ENCODE results near the gene DNAJC17. TPM values are rescaled to one million over a fixed set of nuclear protein-coding genes. Genes with fewer than 3 reads are reported as not detected.

DNAJC17 gene
- total and polyA plus RNA-seq, 2 donors = 45.0 to 62.9 TPM

- WGBS = 95% methylated on average over 5 of the region's 5 CpGs
- Histone ChIP-seq H3K27me3 (ENCODE audit: control insufficient read depth in 2 of 2, insufficient read depth in 1 of 2, low read length in 1 of 2) (no peaks in the 10 kb centered on the region), H3K27ac (ENCODE audit: low read depth in 1 of 2, low read length in 1 of 2) (no peak overlapping the region), H3K9me3 (ENCODE audit: control insufficient read depth in 2 of 2, insufficient read depth in 1 of 2, low read length in 1 of 2) (no peaks in the 10 kb centered on the region), H3K4me3 (ENCODE audit: low read length in 2 of 2) (no peak overlapping the region), H3K36me3 (ENCODE audit: control insufficient read depth in 2 of 2, insufficient read depth in 2 of 2, low read length in 1 of 2) (peaks cover 7 to 8% of the 10 kb centered on the region in 2 donors), H3K4me1 (ENCODE audit: control insufficient read depth in 2 of 2, insufficient read depth in 2 of 2, low read length in 2 of 2) (peaks cover 4 to 7% of the 10 kb centered on the region in 2 donors)
- DNase-seq (ENCODE audit: low read depth in 6 of 9, low spot score in 9 of 9) = no peak
Measured at GRCh38 chr15:40789119-40789518, 18.2 kb downstream of the DNAJC17 start.

DNA sequence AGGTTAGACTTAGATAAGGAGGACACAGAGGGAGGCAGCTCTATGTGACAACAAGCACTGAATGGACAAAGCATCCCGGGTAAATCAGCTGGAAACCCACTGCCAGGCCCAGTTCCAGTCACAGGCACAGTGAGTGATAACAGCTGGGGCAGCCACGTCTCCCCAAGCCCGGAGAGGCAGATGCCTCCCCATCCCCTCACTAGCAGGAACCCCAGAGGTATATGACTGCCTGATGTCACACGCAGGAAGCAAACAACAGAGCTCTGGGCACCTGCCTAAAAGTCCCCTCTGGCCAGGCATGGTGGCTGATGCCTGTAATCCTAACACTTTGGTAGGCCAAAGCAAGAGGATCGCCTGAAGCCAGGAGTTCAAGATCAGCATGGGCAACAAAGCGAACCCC lies 19.3 kb downstream of the DNAJC17 start:
- Histone ChIP-seq H3K27ac (ENCODE audit: low read depth in 1 of 2, low read length in 1 of 2) (no peak overlapping the region), H3K4me1 (ENCODE audit: control insufficient read depth in 2 of 2, insufficient read depth in 2 of 2, low read length in 2 of 2) (peaks cover 4 to 7% of the 10 kb centered on the region in 2 donors), H3K9me3 (ENCODE audit: control insufficient read depth in 2 of 2, insufficient read depth in 1 of 2, low read length in 1 of 2) (no peaks in the 10 kb centered on the region), H3K36me3 (ENCODE audit: control insufficient read depth in 2 of 2, insufficient read depth in 2 of 2, low read length in 1 of 2) (peaks cover 7 to 8% of the 10 kb centered on the region in 2 donors), H3K4me3 (ENCODE audit: low read length in 2 of 2) (no peak overlapping the region), H3K27me3 (ENCODE audit: control insufficient read depth in 2 of 2, insufficient read depth in 1 of 2, low read length in 1 of 2) (no peaks in the 10 kb centered on the region)
- 81% methylated on average over 6 of the region's 6 CpGs for WGBS
- DNase-seq (ENCODE audit: low read depth in 6 of 9, low spot score in 9 of 9) = no peak

DNA sequence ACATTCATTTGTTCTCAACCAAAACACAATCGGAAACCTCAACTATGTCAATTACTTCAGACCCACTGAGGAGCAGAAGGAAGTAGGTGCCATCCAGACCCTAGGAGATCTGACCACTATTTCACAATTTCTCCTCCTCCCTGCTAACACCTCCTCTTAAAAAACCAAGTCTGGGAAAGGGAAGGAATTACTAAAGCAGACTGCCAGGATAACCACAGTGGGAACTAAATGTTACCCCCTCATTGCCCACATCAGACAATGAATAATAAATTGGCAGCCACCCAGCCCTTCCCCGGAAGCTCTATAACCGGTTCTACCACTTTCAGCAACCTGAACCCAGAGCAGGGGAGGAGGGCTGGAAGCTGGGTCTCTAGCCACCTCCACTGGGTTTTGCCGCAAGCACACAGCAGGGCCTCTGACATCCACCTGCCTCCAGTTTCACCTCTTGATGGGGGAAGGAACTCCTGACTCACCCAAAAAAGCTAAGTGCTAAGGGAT lies 19.9 kb downstream of the DNAJC17 start:
- no peaks in the 10 kb centered on the region for H3K9me3 ChIP-seq (ENCODE audit: control insufficient read depth in 2 of 2, insufficient read depth in 1 of 2, low read length in 1 of 2)
- peaks cover 4 to 7% of the 10 kb centered on the region in 2 donors for H3K4me1 ChIP-seq (ENCODE audit: control insufficient read depth in 2 of 2, insufficient read depth in 2 of 2, low read length in 2 of 2)
- 2% methylated on average over 4 of the region's 4 CpGs for WGBS
- DNase-seq (ENCODE audit: low read depth in 6 of 9, low spot score in 9 of 9) = peak in 1 of 9 donors; percentile 30
- H3K27ac ChIP-seq (ENCODE audit: low read depth in 1 of 2, low read length in 1 of 2) = peak overlapping the region in 1 of 2 donors; percentile 37
- no peak overlapping the region for H3K4me3 ChIP-seq (ENCODE audit: low read length in 2 of 2)
- no peaks in the 10 kb centered on the region for H3K27me3 ChIP-seq (ENCODE audit: control insufficient read depth in 2 of 2, insufficient read depth in 1 of 2, low read length in 1 of 2)
- peaks cover 7 to 8% of the 10 kb centered on the region in 2 donors for H3K36me3 ChIP-seq (ENCODE audit: control insufficient read depth in 2 of 2, insufficient read depth in 2 of 2, low read length in 1 of 2)

- Histone ChIP-seq H3K4me3 (ENCODE audit: low read length in 2 of 2) (no peak overlapping the region), H3K4me1 (ENCODE audit: control insufficient read depth in 2 of 2, insufficient read depth in 2 of 2, low read length in 2 of 2) (peaks cover 4 to 7% of the 10 kb centered on the region in 2 donors), H3K27me3 (ENCODE audit: control insufficient read depth in 2 of 2, insufficient read depth in 1 of 2, low read length in 1 of 2) (no peaks in the 10 kb centered on the region), H3K36me3 (ENCODE audit: control insufficient read depth in 2 of 2, insufficient read depth in 2 of 2, low read length in 1 of 2) (peaks cover 4 to 5% of the 10 kb centered on the region in 2 donors), H3K9me3 (ENCODE audit: control insufficient read depth in 2 of 2, insufficient read depth in 1 of 2, low read length in 1 of 2) (no peaks in the 10 kb centered on the region), H3K27ac (ENCODE audit: low read depth in 1 of 2, low read length in 1 of 2) (no peak overlapping the region)
- 99% methylated on average over 2 of the region's 2 CpGs for WGBS
- DNase-seq (ENCODE audit: low read depth in 6 of 9, low spot score in 9 of 9) = no peak
Measured at GRCh38 chr15:40785814-40786213, 21.5 kb downstream of the DNAJC17 start.

DNA sequence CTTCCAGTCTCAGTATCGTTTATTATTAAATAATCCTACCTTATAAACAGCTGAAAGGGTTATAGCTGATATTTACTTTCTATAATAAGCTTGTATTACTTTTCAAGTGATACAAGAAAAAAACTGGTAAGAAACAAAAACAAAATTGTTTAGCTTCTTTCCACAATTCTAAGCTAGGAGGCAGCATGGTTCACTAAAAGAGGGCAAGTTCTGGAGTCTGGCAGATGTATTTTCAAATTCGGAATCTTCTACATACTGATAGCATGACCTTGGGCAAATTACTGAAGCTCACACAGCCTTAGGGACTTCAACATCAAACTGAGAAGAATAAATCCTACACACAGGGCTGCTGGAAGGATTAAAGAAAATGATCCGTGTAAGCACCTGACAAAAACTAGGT lies 22.1 kb downstream of the DNAJC17 start:
- Histone ChIP-seq H3K9me3 (ENCODE audit: control insufficient read depth in 2 of 2, insufficient read depth in 1 of 2, low read length in 1 of 2) (no peaks in the 10 kb centered on the region), H3K27ac (ENCODE audit: low read depth in 1 of 2, low read length in 1 of 2) (no peak overlapping the region), H3K4me3 (ENCODE audit: low read length in 2 of 2) (no peak overlapping the region), H3K36me3 (ENCODE audit: control insufficient read depth in 2 of 2, insufficient read depth in 2 of 2, low read length in 1 of 2) (peaks cover 0 to 4% of the 10 kb centered on the region in 2 donors), H3K4me1 (ENCODE audit: control insufficient read depth in 2 of 2, insufficient read depth in 2 of 2, low read length in 2 of 2) (peaks cover 4 to 7% of the 10 kb centered on the region in 2 donors), H3K27me3 (ENCODE audit: control insufficient read depth in 2 of 2, insufficient read depth in 1 of 2, low read length in 1 of 2) (no peaks in the 10 kb centered on the region)
- WGBS = 96% methylated on average over 3 of the region's 3 CpGs
- no peak for DNase-seq (ENCODE audit: low read depth in 6 of 9, low spot score in 9 of 9)

DNA sequence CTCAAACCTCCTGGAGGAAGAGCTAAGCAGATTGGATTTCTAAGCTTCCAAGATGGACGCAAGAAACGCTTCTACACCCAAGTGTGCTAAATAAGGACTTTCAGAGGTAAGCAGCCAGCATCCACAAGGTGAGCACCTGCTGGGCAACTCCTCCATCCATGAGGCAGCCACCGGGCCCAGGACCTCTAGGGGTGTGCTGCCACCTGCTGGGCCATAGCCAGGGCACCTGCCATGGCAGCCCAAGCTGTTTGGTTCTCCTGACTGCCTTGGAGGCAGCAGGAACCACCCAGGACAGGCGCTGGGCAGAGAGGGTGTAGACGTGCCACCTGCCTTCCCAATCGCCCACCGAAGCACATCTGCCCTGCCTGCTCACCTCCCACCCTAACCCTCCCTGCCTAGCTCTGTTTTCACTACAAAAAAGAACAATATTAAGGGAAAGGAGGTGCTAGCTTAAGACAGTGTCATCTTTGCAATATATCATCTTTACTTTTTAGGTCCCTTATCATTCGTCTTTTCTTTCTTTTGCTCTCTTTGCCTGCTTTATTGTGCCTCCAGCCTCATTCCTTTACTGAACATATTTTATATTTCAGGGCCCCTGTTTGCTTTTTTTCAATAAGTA lies 24.6 kb downstream of the DNAJC17 start:
- peak in 6 of 9 donors; percentile 36 to 83 (median 66) for DNase-seq (ENCODE audit: low read depth in 6 of 9, low spot score in 9 of 9)
- no peaks in the 10 kb centered on the region for H3K9me3 ChIP-seq (ENCODE audit: control insufficient read depth in 2 of 2, insufficient read depth in 1 of 2, low read length in 1 of 2)
- H3K4me1 ChIP-seq (ENCODE audit: control insufficient read depth in 2 of 2, insufficient read depth in 2 of 2, low read length in 2 of 2) = peaks cover 0 to 5% of the 10 kb centered on the region in 2 donors
- no peak overlapping the region for H3K4me3 ChIP-seq (ENCODE audit: low read length in 2 of 2)
- H3K27ac ChIP-seq (ENCODE audit: low read depth in 1 of 2, low read length in 1 of 2) = no peak overlapping the region
- peaks cover 12 to 19% of the 10 kb centered on the region in 2 donors for H3K36me3 ChIP-seq (ENCODE audit: control insufficient read depth in 2 of 2, insufficient read depth in 2 of 2, low read length in 1 of 2)
- 48% methylated on average over 8 of the region's 8 CpGs for WGBS
- no peaks in the 10 kb centered on the region for H3K27me3 ChIP-seq (ENCODE audit: control insufficient read depth in 2 of 2, insufficient read depth in 1 of 2, low read length in 1 of 2)

- peak in 2 of 9 donors; percentile 46 to 65 for DNase-seq (ENCODE audit: low read depth in 6 of 9, low spot score in 9 of 9)
- H3K36me3 ChIP-seq (ENCODE audit: control insufficient read depth in 2 of 2, insufficient read depth in 2 of 2, low read length in 1 of 2) = peaks cover 59 to 63% of the 10 kb centered on the region in 2 donors
- H3K27ac ChIP-seq (ENCODE audit: low read depth in 1 of 2, low read length in 1 of 2) = no peak overlapping the region
- no peaks in the 10 kb centered on the region for H3K27me3 ChIP-seq (ENCODE audit: control insufficient read depth in 2 of 2, insufficient read depth in 1 of 2, low read length in 1 of 2)
- no peaks in the 10 kb centered on the region for H3K9me3 ChIP-seq (ENCODE audit: control insufficient read depth in 2 of 2, insufficient read depth in 1 of 2, low read length in 1 of 2)
- 80% methylated on average over 11 of the region's 11 CpGs for WGBS
- peaks cover 6 to 7% of the 10 kb centered on the region in 2 donors for H3K4me1 ChIP-seq (ENCODE audit: control insufficient read depth in 2 of 2, insufficient read depth in 2 of 2, low read length in 2 of 2)
- no peak overlapping the region for H3K4me3 ChIP-seq (ENCODE audit: low read length in 2 of 2)
Measured at GRCh38 chr15:40776537-40777141, 30.6 kb downstream of the DNAJC17 start.

DNA sequence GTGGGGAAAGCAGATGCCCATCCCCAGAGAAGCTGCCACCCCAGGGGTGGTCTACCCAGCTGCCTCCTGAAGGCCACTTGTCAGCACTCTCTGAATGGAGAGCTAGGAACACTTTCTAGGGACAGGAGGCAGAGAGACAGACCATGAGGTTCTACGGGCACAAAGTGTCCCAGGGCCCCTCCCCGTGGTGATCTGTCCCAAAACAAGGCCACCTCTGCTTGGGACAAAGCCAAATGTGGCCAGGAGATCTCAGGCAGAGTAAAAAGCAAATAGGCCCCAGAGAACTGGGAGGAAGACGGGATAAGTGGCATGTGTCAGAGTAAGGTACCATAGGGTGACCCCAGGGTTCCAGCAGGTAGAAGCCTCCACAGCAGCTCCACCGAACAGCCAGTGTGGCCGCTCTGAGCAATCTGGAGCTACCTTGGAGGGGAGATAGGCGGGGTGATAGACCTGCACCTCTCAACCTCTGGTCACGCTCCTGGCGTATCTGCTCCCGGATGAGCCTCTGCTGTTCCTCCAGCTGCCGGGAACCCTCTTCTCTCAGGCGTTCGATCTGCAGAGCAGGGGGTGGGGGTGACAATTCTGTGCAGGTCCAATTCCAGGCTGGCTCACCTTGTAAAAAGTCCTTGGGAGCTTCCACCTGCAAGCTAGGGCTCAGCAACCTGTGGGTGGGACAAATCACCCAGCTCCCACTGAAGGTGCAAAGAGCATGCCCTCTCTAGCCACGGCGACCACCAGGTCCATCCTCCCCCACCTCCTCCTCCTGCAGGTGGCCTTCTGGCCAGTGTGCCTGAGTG lies 31.3 kb downstream of the DNAJC17 start:
- WGBS = 99% methylated on average over 14 of the region's 14 CpGs
- H3K4me1 ChIP-seq (ENCODE audit: control insufficient read depth in 2 of 2, insufficient read depth in 2 of 2, low read length in 2 of 2) = peaks cover 6 to 14% of the 10 kb centered on the region in 2 donors
- no peaks in the 10 kb centered on the region for H3K9me3 ChIP-seq (ENCODE audit: control insufficient read depth in 2 of 2, insufficient read depth in 1 of 2, low read length in 1 of 2)
- no peaks in the 10 kb centered on the region for H3K27me3 ChIP-seq (ENCODE audit: control insufficient read depth in 2 of 2, insufficient read depth in 1 of 2, low read length in 1 of 2)
- H3K4me3 ChIP-seq (ENCODE audit: low read length in 2 of 2) = no peak overlapping the region
- DNase-seq (ENCODE audit: low read depth in 6 of 9, low spot score in 9 of 9) = no peak
- peaks cover 59 to 66% of the 10 kb centered on the region in 2 donors for H3K36me3 ChIP-seq (ENCODE audit: control insufficient read depth in 2 of 2, insufficient read depth in 2 of 2, low read length in 1 of 2)
- no peak overlapping the region for H3K27ac ChIP-seq (ENCODE audit: low read depth in 1 of 2, low read length in 1 of 2)

DNA sequence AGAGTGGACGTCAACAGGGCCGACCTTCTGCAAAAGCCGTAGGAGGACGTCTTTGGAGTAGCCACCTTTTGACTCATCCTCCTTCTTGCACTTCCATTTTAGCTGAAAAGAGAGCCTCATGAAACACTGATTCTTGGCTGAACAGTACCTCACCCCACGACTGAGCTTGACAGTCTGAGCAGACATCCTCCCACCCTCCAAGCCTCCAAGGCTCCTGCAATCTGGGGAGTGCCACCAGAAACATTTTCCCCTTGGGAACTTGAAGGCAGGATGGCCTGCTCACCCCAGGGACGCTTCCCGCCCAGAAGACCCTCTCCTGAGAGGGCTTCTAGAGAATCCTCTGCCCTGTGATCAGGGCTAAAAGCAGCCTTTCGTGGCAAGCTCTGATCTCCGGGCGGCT lies 32.3 kb downstream of the DNAJC17 start:
- Histone ChIP-seq H3K4me3 (ENCODE audit: low read length in 2 of 2) (no peak overlapping the region), H3K9me3 (ENCODE audit: control insufficient read depth in 2 of 2, insufficient read depth in 1 of 2, low read length in 1 of 2) (no peaks in the 10 kb centered on the region), H3K36me3 (ENCODE audit: control insufficient read depth in 2 of 2, insufficient read depth in 2 of 2, low read length in 1 of 2) (peaks cover 59 to 66% of the 10 kb centered on the region in 2 donors), H3K27me3 (ENCODE audit: control insufficient read depth in 2 of 2, insufficient read depth in 1 of 2, low read length in 1 of 2) (no peaks in the 10 kb centered on the region), H3K27ac (ENCODE audit: low read depth in 1 of 2, low read length in 1 of 2) (no peak overlapping the region), H3K4me1 (ENCODE audit: control insufficient read depth in 2 of 2, insufficient read depth in 2 of 2, low read length in 2 of 2) (peaks cover 7 to 24% of the 10 kb centered on the region in 2 donors)
- WGBS = 97% methylated on average over 10 of the region's 10 CpGs
- no peak for DNase-seq (ENCODE audit: low read depth in 6 of 9, low spot score in 9 of 9)

All from thymus (tissue), 11 donors.